Activated T-cell treated with anti-CD3 and anti-CD28 coated beads, Interleukin-2, amount 50 U/mL, for 72 hours (primary cell): ENCODE measurements around the gene CFB. TPM values are rescaled to one million over a fixed set of nuclear protein-coding genes. Genes with fewer than 3 reads are reported as not detected.
"Not testable (repeated sequence)": the region's sequence is repeated elsewhere in the genome, so short reads cannot be mapped to it uniquely, and the experiment has no call there.

ENCODE experiments used
- ATAC-seq, 2 donors: fragments of 150-1000 bp; cut with Tn5 transposase; replicated peaks in 1 of 2; 2 replicates each; pipeline ENCODE4 v1.10.0; 2021; ENCODE audit warnings: moderate library complexity in 2 of 2, mild to moderate bottlenecking in 1 of 2
- DNase-seq, 2 donors: peaks; one replicate each; pipeline ENCODE4 v3.0.0; 2021 to 2022; ENCODE audit warnings: mixed read lengths in 1 of 2
- H3K27ac Mint-ChIP-seq: one replicate; pipeline ENCODE4 v1.8.0; 2022; ENCODE audit warnings: mild to moderate bottlenecking, moderate library complexity, mixed read lengths
- H3K27me3 Mint-ChIP-seq: one replicate; pipeline ENCODE4 v1.8.0; 2022; ENCODE audit warnings: low read depth, mixed read lengths
- H3K36me3 Mint-ChIP-seq, 2 donors: one replicate each; pipeline ENCODE4 v1.8.0; 2022; ENCODE audit warnings: mixed read lengths in 2 of 2, mild to moderate bottlenecking in 1 of 2; ENCODE audit not compliant: insufficient read depth in 2 of 2
- H3K4me1 Mint-ChIP-seq: one replicate; pipeline ENCODE4 v1.8.0; 2022; ENCODE audit warnings: low read depth, mixed read lengths
- H3K4me3 Mint-ChIP-seq, 2 donors: one replicate each; pipeline ENCODE4 v1.8.0; 2022; ENCODE audit warnings: mild to moderate bottlenecking in 2 of 2, mixed read lengths in 2 of 2, moderate library complexity in 2 of 2
- H3K9me3 Mint-ChIP-seq, 2 donors: one replicate each; pipeline ENCODE4 v1.8.0; 2022; ENCODE audit warnings: mixed read lengths in 2 of 2
- total RNA-seq, 2 donors: library from RNA; stranded (reverse); gene quantifications; one replicate each; pipeline ENCODE4 v1.2.3, GENCODE V29; 2022

CFB gene
- total RNA-seq, 2 donors from 2014 or later = 1.1 to 3.5 TPM

DNA sequence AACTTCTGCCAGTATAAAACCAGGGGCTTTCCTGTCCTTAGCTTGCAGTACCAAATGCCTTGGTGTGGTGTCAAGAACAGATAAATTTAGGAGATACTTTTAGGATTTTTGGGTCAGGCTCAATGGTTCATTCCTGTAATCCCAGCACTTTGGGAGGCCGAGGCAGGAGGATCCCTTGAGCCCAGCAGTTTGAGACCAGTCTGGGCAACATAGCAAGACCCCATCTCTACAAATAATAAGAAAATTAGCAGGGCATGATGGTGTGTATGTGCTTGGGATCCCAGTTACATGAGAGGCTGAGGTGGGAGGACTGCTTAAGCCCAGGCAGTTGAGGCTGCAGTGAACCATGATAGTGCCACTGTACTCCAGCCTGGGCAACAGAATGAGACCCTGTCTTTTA, 40.9 kb upstream of the CFB start:
- H3K27ac Mint-ChIP-seq = no peak overlapping the region
- peaks cover 9% of the 10 kb centered on the region for H3K27me3 Mint-ChIP-seq
- ATAC-seq (no peak), DNase-seq (no peak)
- peaks cover 20% of the 10 kb centered on the region for H3K4me1 Mint-ChIP-seq
- no peak overlapping the region for H3K4me3 Mint-ChIP-seq
- no peaks in the 10 kb centered on the region for H3K36me3 Mint-ChIP-seq
- no peaks in the 10 kb centered on the region for H3K9me3 Mint-ChIP-seq

- H3K27me3 Mint-ChIP-seq = peaks cover 9% of the 10 kb centered on the region
- DNase-seq = no peak
- no peak for ATAC-seq
- no peak overlapping the region for H3K27ac Mint-ChIP-seq
- no peak overlapping the region for H3K4me3 Mint-ChIP-seq
- H3K36me3 Mint-ChIP-seq = no peaks in the 10 kb centered on the region
- H3K9me3 Mint-ChIP-seq = no peaks in the 10 kb centered on the region
- peaks cover 27% of the 10 kb centered on the region for H3K4me1 Mint-ChIP-seq
These were observed 39.8 kb upstream of the CFB start for GRCh38 chr6:31906122-31906521.

DNA sequence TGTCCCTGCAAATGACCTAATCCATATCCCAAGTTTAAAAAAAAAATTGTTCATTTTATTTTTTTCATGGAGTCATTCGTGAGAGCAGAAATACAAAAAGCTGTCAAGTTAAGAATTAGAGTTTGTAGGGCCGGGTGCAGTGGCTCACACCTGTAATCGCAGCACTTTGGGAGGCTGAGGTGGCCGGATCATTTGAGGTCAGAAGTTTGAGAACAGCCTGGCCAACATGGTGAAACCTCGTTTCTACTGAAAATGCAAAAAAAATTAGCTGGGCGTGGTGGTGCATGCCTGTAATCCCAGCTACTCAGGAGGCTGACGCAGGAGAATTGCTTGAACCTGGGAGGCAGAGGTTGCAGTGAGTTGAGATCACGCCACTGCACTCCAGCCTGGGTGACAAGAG, 39.2 kb upstream of the CFB start:
- not testable (repeated sequence) for H3K27me3 Mint-ChIP-seq, ATAC-seq, H3K36me3 Mint-ChIP-seq, H3K9me3 Mint-ChIP-seq, DNase-seq, H3K4me3 Mint-ChIP-seq, H3K27ac Mint-ChIP-seq
- peaks cover 33% of the 10 kb centered on the region for H3K4me1 Mint-ChIP-seq

- Mint-ChIP-seq H3K4me3 (no peak overlapping the region), H3K9me3 (no peaks in the 10 kb centered on the region), H3K36me3 (no peaks in the 10 kb centered on the region), H3K27me3 (peaks cover 9% of the 10 kb centered on the region), H3K4me1 (peaks cover 38% of the 10 kb centered on the region), H3K27ac (no peak overlapping the region)
- DNase-seq (no peak), ATAC-seq (peak; percentile 21 to 27)
These were observed 38.6 kb upstream of the CFB start for GRCh38 chr6:31907158-31907813.

GRCh38 chr6:31908255-31908654, 37.6 kb upstream of the CFB start:
- Mint-ChIP-seq H3K27ac (peak overlapping the region; percentile 73), H3K4me1 (peaks cover 31% of the 10 kb centered on the region), H3K4me3 (peak overlapping the region in 1 of 2 donors; percentile 55)
- ATAC-seq, H3K27me3 Mint-ChIP-seq, H3K9me3 Mint-ChIP-seq, H3K36me3 Mint-ChIP-seq, DNase-seq: not testable (repeated sequence)

DNA sequence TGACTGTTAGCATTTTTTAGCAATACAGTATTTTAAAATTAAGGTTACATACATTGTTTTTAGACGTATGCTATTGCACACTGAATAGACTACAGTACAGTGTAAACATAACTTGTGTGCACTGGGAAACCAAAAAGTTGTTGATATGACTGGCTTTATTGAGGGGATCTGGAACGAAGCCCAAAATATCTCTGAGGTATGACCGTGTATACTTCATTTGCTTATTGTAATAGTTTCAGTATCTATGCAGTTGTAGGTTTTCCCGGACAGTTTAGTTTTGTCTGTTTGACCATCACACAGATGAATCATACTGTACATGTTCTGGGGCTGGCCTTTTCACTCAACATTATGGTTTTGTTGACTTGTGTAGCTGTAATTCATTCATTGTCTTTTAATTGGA, 37.1 kb upstream of the CFB start:
- H3K36me3 Mint-ChIP-seq = no peaks in the 10 kb centered on the region
- DNase-seq (no peak), ATAC-seq (peak; percentile 83 to 87)
- no peaks in the 10 kb centered on the region for H3K9me3 Mint-ChIP-seq
- H3K4me1 Mint-ChIP-seq = peaks cover 31% of the 10 kb centered on the region
- H3K4me3 Mint-ChIP-seq = peak overlapping the region in 1 of 2 donors; percentile 62
- H3K27ac Mint-ChIP-seq = peak overlapping the region; percentile 73
- H3K27me3 Mint-ChIP-seq = peaks cover 9% of the 10 kb centered on the region

GRCh38 chr6:31909298-31909697, 36.6 kb upstream of the CFB start:
- not testable (repeated sequence) for DNase-seq, H3K27ac Mint-ChIP-seq, ATAC-seq, H3K36me3 Mint-ChIP-seq, H3K27me3 Mint-ChIP-seq, H3K9me3 Mint-ChIP-seq, H3K4me3 Mint-ChIP-seq
- peaks cover 31% of the 10 kb centered on the region for H3K4me1 Mint-ChIP-seq

DNA sequence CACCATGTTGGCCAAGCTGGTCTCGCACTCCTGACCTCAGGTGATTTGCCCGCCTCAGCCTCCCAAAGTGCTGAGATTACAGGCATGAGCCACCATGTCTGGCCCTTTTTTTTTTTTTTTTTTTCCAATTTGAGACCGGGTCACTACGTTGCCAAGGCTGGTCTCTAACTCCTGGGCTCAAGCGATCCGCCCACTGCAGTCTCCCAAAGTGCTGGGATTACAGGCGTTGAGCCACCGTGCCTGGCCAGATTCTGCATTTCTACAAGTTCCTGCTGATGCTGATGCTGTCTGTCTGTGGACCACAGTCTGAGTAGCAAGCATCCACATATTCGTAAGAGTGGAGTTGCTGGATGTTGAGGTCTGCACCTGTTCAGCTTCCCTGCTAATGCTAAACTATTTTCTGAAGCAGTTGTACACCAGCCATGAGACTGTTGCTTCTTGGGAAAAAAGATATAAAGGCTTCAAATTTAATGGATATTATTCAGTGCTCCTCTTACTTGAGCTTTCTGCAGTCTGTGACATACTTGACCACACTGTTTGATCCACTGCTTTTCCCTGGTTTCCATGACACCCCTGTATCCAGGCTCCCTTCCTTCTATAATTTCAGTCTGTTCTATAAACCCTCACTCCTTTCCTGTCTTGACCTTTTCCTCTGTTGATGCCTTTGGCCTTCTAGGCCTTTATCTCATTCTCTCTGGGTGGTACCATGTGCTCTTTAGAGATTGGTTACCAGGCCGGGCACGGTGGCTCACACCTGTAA, 33.9 kb upstream of the CFB start:
- ATAC-seq = no peak
- Mint-ChIP-seq H3K4me3 (peak overlapping the region in 1 of 2 donors; percentile 22), H3K27me3 (peaks cover 9% of the 10 kb centered on the region), H3K4me1 (peaks cover 31% of the 10 kb centered on the region), H3K27ac (no peak overlapping the region), H3K9me3 (no peaks in the 10 kb centered on the region), H3K36me3 (no peaks in the 10 kb centered on the region)
- no peak for DNase-seq

DNA sequence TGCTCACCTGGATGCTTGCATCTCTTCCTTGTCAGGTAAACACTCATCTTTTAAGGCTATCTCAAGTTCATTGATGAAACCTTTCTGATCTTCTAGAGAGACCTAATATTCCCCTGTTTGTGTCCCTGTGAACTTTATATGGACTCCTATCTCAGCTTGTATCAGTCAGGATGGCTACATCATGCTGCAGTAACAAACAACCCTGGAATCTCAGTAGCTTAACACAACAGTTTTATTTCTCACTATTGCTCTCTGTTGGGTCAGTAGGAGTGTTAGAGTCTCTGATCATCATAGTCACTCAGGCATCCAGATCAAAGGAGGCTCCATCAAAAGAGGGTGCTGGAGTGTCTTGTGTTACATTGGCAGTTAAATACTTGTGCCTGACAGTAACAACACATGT, 30.5 kb upstream of the CFB start:
- no peak overlapping the region for H3K4me3 Mint-ChIP-seq
- peaks cover 19% of the 10 kb centered on the region for H3K4me1 Mint-ChIP-seq
- no peaks in the 10 kb centered on the region for H3K9me3 Mint-ChIP-seq
- no peak for ATAC-seq
- no peaks in the 10 kb centered on the region for H3K36me3 Mint-ChIP-seq
- no peak for DNase-seq
- no peak overlapping the region for H3K27ac Mint-ChIP-seq
- H3K27me3 Mint-ChIP-seq = peaks cover 9% of the 10 kb centered on the region

DNA sequence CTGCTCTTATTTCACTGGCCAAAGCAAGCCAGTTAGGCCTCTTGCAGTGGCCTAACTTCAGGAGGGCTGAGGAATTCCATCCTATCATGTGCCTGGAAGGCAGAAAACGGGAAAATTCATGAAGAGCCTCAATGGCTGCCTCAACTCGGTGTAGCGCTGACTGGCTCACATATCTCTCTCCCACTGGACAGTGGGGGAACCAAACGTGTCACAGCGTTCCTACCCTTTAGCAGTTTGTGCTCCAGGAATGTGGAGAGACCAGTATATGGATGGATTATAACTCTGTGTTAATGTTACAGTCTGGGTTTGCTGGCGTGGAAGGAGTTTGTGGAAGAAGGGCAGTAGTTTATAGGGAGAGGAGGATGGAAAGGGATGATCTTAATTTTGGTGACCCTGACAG, 30.1 kb upstream of the CFB start:
- ATAC-seq = no peak
- no peaks in the 10 kb centered on the region for H3K9me3 Mint-ChIP-seq

DNA sequence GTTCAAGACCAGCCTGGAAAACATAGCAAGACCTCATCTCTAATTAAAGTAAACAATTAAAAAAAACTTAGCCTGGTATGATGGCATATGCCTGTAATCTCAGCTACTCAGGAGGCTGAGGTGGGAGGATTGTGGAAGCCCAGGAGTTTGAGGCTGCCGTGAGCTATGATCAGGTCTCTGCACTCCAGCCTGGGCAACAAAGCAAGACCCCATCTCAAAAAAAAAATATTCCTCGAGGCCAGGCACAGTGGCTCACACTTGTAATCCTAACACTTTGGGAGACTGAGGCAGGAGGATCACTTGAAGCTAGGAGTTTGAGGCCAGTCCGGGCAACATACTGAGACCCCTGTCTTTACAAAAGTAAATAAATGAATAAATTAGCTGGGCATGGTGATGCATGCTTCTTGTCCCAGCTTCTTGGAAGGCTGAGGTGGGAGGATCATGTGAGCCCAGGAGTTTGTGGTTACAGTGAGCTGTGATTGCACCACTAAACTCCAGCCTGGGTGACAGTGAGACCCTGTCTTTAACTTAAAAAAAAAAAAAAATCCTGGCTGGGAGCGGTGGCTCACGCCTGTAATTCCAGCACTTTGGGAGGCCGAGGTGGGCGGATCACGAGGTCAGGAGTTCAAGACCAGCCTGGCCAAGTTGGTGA, 27.7 kb upstream of the CFB start:
- no peaks in the 10 kb centered on the region for H3K4me1 Mint-ChIP-seq
- H3K27me3 Mint-ChIP-seq = peaks cover 9% of the 10 kb centered on the region
- H3K4me3 Mint-ChIP-seq = no peak overlapping the region
- H3K27ac Mint-ChIP-seq = no peak overlapping the region
- H3K36me3 Mint-ChIP-seq = no peaks in the 10 kb centered on the region
- no peak for ATAC-seq
- DNase-seq = no peak
- H3K9me3 Mint-ChIP-seq = no peaks in the 10 kb centered on the region

More for the DNA sequence above, 30.1 kb upstream of the CFB start:
- Mint-ChIP-seq H3K27me3 (peaks cover 9% of the 10 kb centered on the region), H3K4me3 (no peak overlapping the region), H3K36me3 (no peaks in the 10 kb centered on the region), H3K27ac (no peak overlapping the region), H3K4me1 (peaks cover 17% of the 10 kb centered on the region)
- DNase-seq = no peak

GRCh38 chr6:31919624-31920303, 26.1 kb upstream of the CFB start:
- no peak for ATAC-seq
- Mint-ChIP-seq H3K4me3 (no peak overlapping the region), H3K27ac (no peak overlapping the region), H3K27me3 (peaks cover 9% of the 10 kb centered on the region), H3K9me3 (no peaks in the 10 kb centered on the region), H3K4me1 (no peaks in the 10 kb centered on the region), H3K36me3 (no peaks in the 10 kb centered on the region)
- no peak for DNase-seq

- ATAC-seq (no peak), DNase-seq (no peak)
- no peaks in the 10 kb centered on the region for H3K9me3 Mint-ChIP-seq
- H3K4me3 Mint-ChIP-seq = no peak overlapping the region
- no peak overlapping the region for H3K27ac Mint-ChIP-seq
- H3K4me1 Mint-ChIP-seq = no peaks in the 10 kb centered on the region
- H3K36me3 Mint-ChIP-seq = no peaks in the 10 kb centered on the region
- peaks cover 1% of the 10 kb centered on the region for H3K27me3 Mint-ChIP-seq
These were observed 25.1 kb upstream of the CFB start for GRCh38 chr6:31920811-31921210.
